SK-N-MC (cell line): ENCODE data around the gene ROBO2.

Source experiments
- DNase-seq: peaks from one replicate; pipeline ENCODE4 v3.0.0-alpha.2; 2011; ENCODE audit warnings: low read depth, low spot score
- H3K27ac ChIP-seq: fragments of 200-600 bp; sonication (generic); 2 replicates; pipeline ENCODE4 v1.5.1; 2016; ENCODE audit warnings: mixed run types
- H3K36me3 ChIP-seq: fragments of 200-600 bp; sonication (generic); 2 replicates; pipeline ENCODE4 v1.6.1; 2017; ENCODE audit warnings: antibody characterized with exemption, low read length, mixed read lengths; ENCODE audit not compliant: insufficient read depth
- H3K4me3 ChIP-seq: fragments of 200-600 bp; sonication (generic); 2 replicates; pipeline ENCODE4 v1.5.1; 2016
- H3K9ac ChIP-seq: fragments of 200-600 bp; sonication (generic); 2 replicates; pipeline ENCODE4 v1.8.0; 2017; ENCODE audit warnings: mixed run types, mixed read lengths; ENCODE audit not compliant: insufficient read length
- H3K9me3 ChIP-seq: fragments of 200-600 bp; sonication (generic); 2 replicates; pipeline ENCODE4 v1.6.1; 2017; ENCODE audit warnings: low read depth, mild to moderate bottlenecking, antibody characterized with exemption, low read length, moderate library complexity, mixed read lengths
- EZH2 ChIP-seq: fragments of 200-600 bp; sonication (generic); IDR thresholded peaks from one replicate; pipeline ENCODE4 v1.6.1; 2017; ENCODE audit warnings: antibody characterized with exemption
- FOXP2 ChIP-seq: optimal IDR thresholded peaks from 2 replicates; pipeline ENCODE3; 2011; ENCODE audit warnings: mild to moderate bottlenecking, moderate library complexity; ENCODE audit not compliant: insufficient read depth; ENCODE audit errors: extremely low read length, control extremely low read depth
- POLR2AphosphoS5 ChIP-seq: IDR thresholded peaks from 2 replicates; pipeline ENCODE4 v1.6.1; 2012; ENCODE audit warnings: mild to moderate bottlenecking, low read depth, low read length, borderline replicate concordance

ROBO2 gene

GRCh38 chr3:77338195-77338594 lies 298.3 kb downstream of the ROBO2 start:
- Histone ChIP-seq H3K27ac (no peak overlapping the region), H3K4me3 (no peak overlapping the region), H3K36me3 (no peaks in the 10 kb centered on the region)

DNA sequence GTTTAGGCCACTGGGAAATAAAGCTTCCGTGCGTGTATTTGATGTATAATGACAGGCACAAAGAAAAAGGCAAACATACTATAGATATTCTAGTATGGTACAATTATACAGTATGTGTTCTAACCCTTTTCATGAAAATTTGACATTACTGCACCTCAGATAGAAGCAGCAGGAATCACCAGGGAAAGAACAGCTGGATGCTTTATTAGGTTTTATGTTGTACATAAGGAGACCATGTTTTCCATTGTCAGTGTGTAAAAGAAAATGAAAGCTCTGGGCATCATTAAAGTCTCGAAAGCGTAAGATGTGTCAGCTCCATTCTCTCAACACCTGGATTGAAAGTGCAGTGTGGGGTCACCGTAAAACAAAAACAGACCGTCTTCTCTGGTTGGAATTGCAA lies 302.1 kb downstream of the ROBO2 start:
- Histone ChIP-seq H3K9ac (no peak overlapping the region), H3K9me3 (no peaks in the 10 kb centered on the region), H3K36me3 (no peaks in the 10 kb centered on the region), H3K4me3 (no peak overlapping the region), H3K27ac (no peak overlapping the region)
- no peak for DNase-seq
- TF ChIP-seq POLR2AphosphoS5, result no peak
- TF ChIP-seq FOXP2, result no peak
- no peak for TF ChIP-seq EZH2

More at GRCh38 chr3:77338195-77338594, 298.3 kb downstream of the ROBO2 start:
- no peaks in the 10 kb centered on the region for H3K9me3 ChIP-seq
- DNase-seq, result no peak
- TF ChIP-seq FOXP2 (no peak), EZH2 (no peak), POLR2AphosphoS5 (no peak)
- H3K9ac ChIP-seq, result no peak overlapping the region

- TF ChIP-seq POLR2AphosphoS5, result no peak
- no peak for TF ChIP-seq EZH2
- no peak for TF ChIP-seq FOXP2
- no peak for DNase-seq
- Histone ChIP-seq H3K9ac (no peak overlapping the region), H3K4me3 (no peak overlapping the region), H3K36me3 (no peaks in the 10 kb centered on the region), H3K9me3 (no peaks in the 10 kb centered on the region), H3K27ac (no peak overlapping the region)
Observed at GRCh38 chr3:77342688-77343087, 302.8 kb downstream of the ROBO2 start.

DNA sequence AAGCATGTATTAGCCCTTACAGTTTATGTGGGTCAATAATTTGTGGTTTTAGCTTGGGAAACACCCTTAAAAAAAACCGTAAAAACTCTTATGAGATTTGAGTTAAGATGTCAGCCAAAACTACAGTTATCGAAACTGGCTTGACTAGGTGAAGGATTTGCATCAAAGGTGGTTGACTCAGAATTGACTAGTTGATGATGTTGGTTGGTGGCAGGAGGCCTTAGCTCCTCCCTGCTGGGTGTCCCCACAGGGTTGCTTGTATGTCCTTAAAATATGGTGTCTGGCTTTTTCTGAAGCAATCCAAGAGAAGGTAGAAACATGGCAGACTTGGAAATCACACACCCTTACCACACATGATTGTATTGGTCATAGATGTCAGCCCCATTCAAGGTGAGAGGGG lies 305.1 kb downstream of the ROBO2 start:
- Histone ChIP-seq H3K4me3 (no peak overlapping the region), H3K9ac (no peak overlapping the region), H3K36me3 (no peaks in the 10 kb centered on the region), H3K9me3 (no peaks in the 10 kb centered on the region), H3K27ac (no peak overlapping the region)
- DNase-seq, result no peak
- no peak for TF ChIP-seq POLR2AphosphoS5
- no peak for TF ChIP-seq EZH2
- no peak for TF ChIP-seq FOXP2

DNA sequence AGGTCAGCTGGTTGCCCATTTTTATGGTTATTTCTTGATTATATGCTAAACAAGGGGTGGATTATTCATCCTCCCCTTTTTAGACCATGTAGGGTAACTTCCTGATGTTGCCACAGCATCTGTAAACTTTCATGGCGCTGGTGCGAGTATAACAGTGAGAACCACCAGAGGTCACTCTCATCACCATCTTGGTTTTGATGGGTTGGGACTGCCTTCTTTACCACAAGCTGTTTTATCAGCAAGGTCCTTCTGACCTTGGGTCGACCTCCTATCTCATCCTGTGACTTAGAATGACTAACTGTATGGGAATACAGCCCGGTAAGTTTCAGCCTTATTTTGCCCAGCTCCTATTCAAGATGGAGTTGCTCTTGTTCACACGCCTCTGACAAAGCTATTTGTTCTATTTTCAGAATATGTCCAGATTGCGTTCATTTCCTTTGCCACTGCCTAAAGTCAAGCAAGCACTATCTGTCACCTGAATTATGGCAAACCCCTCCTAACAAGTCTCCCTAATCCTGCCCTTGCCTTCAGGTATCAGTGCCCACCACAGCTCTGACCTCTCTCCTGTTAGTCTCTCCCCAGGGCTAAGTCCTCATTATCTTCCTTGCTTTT lies 308.5 kb downstream of the ROBO2 start:
- no peaks in the 10 kb centered on the region for H3K36me3 ChIP-seq
- H3K9me3 ChIP-seq, result no peaks in the 10 kb centered on the region
- no peak overlapping the region for H3K27ac ChIP-seq
- no peak overlapping the region for H3K9ac ChIP-seq
- no peak for TF ChIP-seq EZH2
- TF ChIP-seq FOXP2, result no peak
- TF ChIP-seq POLR2AphosphoS5, result no peak
- no peak for DNase-seq
- H3K4me3 ChIP-seq, result no peak overlapping the region

GRCh38 chr3:77354958-77355357 lies 315.1 kb downstream of the ROBO2 start:
- no peaks in the 10 kb centered on the region for H3K9me3 ChIP-seq

GRCh38 chr3:77362936-77363335 lies 323.0 kb downstream of the ROBO2 start:
- Histone ChIP-seq H3K9me3 (no peaks in the 10 kb centered on the region), H3K4me3 (no peak overlapping the region), H3K27ac (no peak overlapping the region), H3K36me3 (no peaks in the 10 kb centered on the region), H3K9ac (no peak overlapping the region)
- TF ChIP-seq POLR2AphosphoS5 (no peak), FOXP2 (no peak), EZH2 (no peak)
- no peak for DNase-seq

More at GRCh38 chr3:77354958-77355357, 315.1 kb downstream of the ROBO2 start:
- TF ChIP-seq FOXP2, result no peak
- TF ChIP-seq EZH2, result no peak
- H3K36me3 ChIP-seq, result no peaks in the 10 kb centered on the region
- H3K9ac ChIP-seq, result no peak overlapping the region
- DNase-seq, result no peak
- H3K4me3 ChIP-seq, result no peak overlapping the region
- no peak overlapping the region for H3K27ac ChIP-seq

DNA sequence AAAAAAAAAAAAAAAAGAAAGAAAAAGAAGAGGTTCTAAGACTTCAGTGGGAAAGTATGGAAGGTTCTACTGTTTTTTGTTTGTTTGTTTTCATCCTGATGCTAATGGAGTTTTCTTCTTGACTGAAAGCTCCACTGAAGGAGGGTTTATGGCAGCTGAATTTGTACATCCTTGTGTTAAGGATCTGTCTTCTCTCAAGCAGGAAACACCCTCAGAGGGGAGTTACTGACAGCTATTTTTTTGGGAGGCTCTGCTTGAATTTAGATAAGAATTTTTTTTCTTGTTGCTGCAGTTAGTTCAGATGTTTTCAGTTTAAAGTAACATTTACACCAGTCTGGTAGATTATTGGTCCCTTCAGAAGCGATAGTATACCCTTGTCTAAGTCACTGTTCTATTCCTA lies 325.3 kb downstream of the ROBO2 start:
- Histone ChIP-seq H3K9me3 (no peaks in the 10 kb centered on the region), H3K27ac (no peak overlapping the region), H3K4me3 (no peak overlapping the region), H3K9ac (no peak overlapping the region), H3K36me3 (no peaks in the 10 kb centered on the region)
- DNase-seq, result no peak
- TF ChIP-seq POLR2AphosphoS5, result no peak
- no peak for TF ChIP-seq EZH2
- TF ChIP-seq FOXP2, result no peak

- H3K36me3 ChIP-seq, result no peaks in the 10 kb centered on the region
- TF ChIP-seq POLR2AphosphoS5, result no peak
- TF ChIP-seq FOXP2, result no peak
- no peak for TF ChIP-seq EZH2
- no peak overlapping the region for H3K4me3 ChIP-seq
- DNase-seq, result peak; percentile 16
- H3K9ac ChIP-seq, result no peak overlapping the region
- H3K9me3 ChIP-seq, result no peaks in the 10 kb centered on the region
- no peak overlapping the region for H3K27ac ChIP-seq
Observed at GRCh38 chr3:77370413-77370812, 330.5 kb downstream of the ROBO2 start.

GRCh38 chr3:77372018-77372417 lies 332.1 kb downstream of the ROBO2 start:
- no peaks in the 10 kb centered on the region for H3K9me3 ChIP-seq
- no peaks in the 10 kb centered on the region for H3K36me3 ChIP-seq
- H3K9ac ChIP-seq, result no peak overlapping the region
- no peak for DNase-seq
- H3K27ac ChIP-seq, result no peak overlapping the region
- H3K4me3 ChIP-seq, result no peak overlapping the region
- TF ChIP-seq FOXP2, result no peak
- TF ChIP-seq POLR2AphosphoS5, result no peak
- no peak for TF ChIP-seq EZH2
